GM12873 (cell line): ENCODE results near the gene TNRC6A.

Source experiments
- TF ChIP-seq, protein P1 (sequence below): IDR thresholded peaks from 2 replicates; pipeline ENCODE4 v1.5.1; 2012; ENCODE audit warnings: low read depth, mild to moderate bottlenecking, moderate library complexity, low read length, control low read depth; ENCODE audit not compliant: insufficient read depth; ENCODE audit errors: missing control alignments

The TNRC6A gene

DNA sequence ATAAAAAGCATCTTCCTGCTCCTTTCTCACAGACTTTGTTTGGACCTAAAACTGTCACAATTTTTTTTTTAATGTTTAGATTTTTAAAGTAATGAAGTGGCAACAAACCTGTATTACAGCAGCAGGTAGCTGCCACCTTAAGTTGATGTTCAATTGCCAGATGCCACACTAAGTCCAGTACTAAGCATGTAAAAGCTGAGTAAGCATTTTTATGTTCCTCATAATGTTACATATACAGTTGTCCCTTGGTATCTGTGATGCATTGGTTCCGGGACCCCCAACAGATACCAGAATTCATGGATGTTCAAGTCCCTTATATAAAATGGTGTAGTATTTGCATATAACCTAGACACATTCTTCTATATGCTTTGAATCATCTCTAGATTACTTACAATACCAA lies 45.1 kb downstream of the TNRC6A start:
- TF ChIP-seq, protein P1, sequence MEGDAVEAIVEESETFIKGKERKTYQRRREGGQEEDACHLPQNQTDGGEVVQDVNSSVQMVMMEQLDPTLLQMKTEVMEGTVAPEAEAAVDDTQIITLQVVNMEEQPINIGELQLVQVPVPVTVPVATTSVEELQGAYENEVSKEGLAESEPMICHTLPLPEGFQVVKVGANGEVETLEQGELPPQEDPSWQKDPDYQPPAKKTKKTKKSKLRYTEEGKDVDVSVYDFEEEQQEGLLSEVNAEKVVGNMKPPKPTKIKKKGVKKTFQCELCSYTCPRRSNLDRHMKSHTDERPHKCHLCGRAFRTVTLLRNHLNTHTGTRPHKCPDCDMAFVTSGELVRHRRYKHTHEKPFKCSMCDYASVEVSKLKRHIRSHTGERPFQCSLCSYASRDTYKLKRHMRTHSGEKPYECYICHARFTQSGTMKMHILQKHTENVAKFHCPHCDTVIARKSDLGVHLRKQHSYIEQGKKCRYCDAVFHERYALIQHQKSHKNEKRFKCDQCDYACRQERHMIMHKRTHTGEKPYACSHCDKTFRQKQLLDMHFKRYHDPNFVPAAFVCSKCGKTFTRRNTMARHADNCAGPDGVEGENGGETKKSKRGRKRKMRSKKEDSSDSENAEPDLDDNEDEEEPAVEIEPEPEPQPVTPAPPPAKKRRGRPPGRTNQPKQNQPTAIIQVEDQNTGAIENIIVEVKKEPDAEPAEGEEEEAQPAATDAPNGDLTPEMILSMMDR = no peak

DNA sequence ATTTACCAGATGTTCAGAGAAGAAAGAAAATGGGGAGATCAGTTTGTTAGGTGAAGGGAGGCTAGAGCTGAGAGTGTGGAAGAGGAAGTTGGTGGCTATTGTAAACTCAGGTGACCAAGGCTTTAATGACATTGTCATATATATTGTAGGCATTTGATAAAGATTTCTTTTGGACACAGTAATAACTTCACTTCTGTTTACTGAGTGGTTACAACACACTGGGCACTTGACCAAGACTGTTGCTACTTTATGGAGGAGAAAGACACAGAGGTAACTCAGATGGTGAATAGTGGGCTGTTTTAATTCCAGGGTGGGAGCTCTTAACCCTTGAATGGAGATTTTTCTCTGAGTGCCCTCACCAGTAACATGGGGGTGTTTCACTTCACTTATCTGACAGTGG lies 46.0 kb downstream of the TNRC6A start:
- TF ChIP-seq, protein P1 = no peak

DNA sequence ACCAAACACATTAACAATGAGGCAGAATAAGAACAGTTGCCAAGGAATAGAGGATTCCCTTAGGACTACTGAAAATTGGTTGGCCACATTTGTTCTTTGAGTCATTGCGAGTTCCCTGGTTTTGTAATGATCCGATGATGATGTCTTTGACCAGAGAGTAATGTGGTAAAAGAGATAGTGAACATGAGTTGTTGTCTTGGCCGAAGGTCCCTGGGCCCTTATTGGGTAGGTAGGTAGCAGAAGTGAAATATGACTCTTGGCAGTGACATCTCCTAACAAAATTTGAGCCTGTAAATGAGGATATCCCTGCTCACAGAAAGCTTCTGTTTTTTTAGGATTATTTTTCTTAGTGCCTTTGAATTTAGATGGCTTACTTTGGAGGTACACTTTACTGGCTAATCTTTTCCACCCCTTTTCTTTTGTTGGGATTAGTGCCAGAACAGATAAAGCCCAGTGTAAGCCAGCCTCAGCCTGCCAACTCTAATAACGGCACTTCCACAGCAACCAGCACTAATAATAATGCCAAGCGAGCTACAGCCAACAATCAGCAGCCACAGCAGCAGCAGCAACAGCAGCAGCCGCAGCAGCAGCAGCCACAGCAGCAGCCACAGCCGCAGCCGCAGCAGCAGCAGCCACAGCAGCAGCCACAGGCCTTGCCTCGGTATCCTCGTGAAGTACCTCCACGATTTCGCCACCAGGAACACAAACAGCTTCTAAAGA lies 47.2 kb downstream of the TNRC6A start:
- TF ChIP-seq, protein P1 = no peak

DNA sequence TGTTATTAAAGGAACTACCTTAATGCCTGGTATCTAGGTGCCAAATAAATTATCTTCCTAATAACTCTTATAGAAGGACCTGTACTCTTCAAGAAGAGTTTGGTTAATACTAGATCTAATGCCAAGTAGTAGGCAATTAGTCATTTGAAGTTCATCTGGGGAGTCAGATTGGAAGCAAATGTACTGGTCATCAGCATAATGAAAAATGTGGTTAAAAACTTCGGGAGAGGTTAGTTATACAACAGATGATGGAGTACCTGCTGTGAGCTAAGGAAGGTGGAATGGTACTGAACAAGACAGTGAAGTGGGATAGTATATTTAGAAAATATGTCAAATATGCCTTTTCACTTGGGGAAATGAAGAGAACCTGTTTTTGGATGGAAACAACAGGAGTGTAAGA lies 49.2 kb downstream of the TNRC6A start:
- TF ChIP-seq, protein P1 = no peak

DNA sequence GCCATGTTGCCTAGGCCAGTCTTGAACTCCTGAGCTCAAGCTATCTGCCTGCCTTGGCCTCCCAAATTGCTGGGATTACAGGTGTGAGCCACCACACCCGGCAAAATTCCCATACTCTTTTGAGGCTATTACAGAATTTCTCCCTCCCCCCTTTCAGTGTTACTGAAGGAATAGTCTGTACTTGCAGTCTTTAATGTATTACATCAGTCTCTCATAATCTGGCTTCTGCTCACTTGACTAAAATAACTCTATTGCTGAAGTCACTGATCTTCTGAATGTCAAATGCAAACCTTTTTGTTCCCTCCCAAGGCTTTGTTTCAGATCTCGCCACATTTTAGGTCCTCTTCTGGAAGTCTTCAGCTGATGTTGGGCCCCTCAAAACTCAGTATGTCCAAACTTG lies 51.8 kb downstream of the TNRC6A start:
- TF ChIP-seq, protein P1 = no peak

DNA sequence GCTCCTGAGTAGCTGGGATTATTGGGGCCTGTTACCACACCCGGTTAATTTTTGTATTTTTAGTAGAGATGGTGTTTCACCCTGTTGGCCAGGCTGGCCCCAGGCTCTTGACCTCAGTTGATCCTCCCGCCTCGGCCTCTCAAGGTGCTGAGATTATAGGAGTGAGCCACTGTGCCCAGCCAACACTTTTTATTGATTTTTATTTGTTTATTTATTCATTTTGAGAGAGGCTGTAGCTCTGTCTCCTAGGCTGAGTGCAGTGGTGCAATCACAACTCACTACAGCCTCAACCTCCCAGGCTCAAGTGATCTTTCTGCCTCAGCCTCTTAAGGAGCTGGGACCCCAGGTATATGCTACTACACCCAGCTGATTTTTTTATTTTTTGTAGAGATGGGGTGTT lies 54.7 kb downstream of the TNRC6A start:
- TF ChIP-seq, protein P1 = no peak

DNA sequence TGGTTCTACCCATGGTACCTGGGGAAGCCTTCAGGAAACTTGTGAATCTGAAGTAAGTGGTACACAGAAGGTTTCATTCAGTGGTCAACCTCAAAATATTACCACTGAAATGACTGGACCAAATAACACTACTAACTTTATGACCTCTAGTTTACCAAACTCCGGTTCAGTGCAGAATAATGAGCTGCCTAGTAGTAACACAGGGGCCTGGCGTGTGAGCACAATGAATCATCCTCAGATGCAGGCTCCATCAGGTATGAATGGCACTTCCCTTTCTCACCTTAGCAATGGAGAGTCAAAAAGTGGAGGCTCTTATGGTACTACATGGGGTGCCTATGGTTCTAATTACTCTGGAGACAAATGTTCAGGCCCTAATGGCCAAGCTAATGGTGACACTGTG lies 60.4 kb downstream of the TNRC6A start:
- TF ChIP-seq, protein P1 = no peak
